OCI-LY7 (cell line): Measurements from ENCODE around the gene ST3GAL3.

Experiments
- CTCF ChIP-seq: fragments of 200-600 bp; sonication (generic); conservative IDR thresholded peaks from 2 replicates; pipeline ENCODE4 v1.5.1; 2014; ENCODE audit warnings: mild to moderate bottlenecking, antibody characterized with exemption, low read length, moderate library complexity, mixed read lengths
- EZH2phosphoT487 ChIP-seq: fragments of 200-600 bp; sonication (generic); IDR thresholded peaks from 2 replicates; pipeline ENCODE4 v1.6.1; 2018; ENCODE audit warnings: low read depth, borderline replicate concordance, mild to moderate bottlenecking, mixed run types, antibody characterized with exemption, low read length, moderate library complexity, mixed read lengths

GRCh38 chr1:43796111-43796581 is 88.8 kb downstream of the ST3GAL3 start:
- TF ChIP-seq CTCF (no peak), EZH2phosphoT487 (no peak)
